Measurements from ENCODE around the gene NDRG3.

Gene NDRG3

DNA sequence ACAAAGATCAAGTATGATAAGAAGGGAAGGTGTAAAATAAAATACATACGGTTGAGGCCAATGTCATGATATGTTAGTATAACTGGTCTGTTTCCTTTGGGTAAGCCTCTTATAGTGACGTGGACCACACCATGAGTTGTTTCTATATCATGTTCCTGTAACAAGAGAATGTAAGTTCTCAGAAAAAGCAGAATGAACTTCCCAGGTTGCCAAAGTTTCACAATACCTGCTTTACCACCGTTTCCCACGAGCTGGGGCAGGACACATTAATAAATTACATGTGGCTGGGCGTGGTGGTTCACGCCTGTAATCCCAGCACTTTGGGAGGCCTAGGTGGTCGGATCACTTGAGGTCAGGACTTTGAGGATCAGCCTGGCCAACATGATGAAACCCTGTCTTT lies 57.3 kb downstream of the NDRG3 start:
- TF ChIP-seq, protein P1, sequence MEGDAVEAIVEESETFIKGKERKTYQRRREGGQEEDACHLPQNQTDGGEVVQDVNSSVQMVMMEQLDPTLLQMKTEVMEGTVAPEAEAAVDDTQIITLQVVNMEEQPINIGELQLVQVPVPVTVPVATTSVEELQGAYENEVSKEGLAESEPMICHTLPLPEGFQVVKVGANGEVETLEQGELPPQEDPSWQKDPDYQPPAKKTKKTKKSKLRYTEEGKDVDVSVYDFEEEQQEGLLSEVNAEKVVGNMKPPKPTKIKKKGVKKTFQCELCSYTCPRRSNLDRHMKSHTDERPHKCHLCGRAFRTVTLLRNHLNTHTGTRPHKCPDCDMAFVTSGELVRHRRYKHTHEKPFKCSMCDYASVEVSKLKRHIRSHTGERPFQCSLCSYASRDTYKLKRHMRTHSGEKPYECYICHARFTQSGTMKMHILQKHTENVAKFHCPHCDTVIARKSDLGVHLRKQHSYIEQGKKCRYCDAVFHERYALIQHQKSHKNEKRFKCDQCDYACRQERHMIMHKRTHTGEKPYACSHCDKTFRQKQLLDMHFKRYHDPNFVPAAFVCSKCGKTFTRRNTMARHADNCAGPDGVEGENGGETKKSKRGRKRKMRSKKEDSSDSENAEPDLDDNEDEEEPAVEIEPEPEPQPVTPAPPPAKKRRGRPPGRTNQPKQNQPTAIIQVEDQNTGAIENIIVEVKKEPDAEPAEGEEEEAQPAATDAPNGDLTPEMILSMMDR (conservative IDR thresholded peaks at IDR 0.05): no peak

DNA sequence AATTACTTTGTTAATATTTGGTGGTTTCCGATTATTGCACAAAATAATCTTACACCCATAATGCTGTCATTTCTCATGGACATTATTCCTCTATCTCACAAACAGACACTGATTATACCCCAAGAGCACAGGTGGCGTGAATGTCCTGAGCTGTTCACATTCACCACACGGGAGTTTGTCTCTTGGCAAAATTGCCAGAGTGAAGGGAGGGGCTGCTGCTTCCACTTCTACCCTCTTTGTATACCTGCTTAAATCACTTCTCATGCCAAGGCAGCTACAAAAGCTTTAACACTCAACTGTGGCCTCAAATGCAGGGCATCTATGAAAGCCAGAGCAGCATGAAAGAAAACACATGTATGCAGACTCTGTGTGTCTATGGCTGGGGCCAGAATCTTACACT lies 58.0 kb downstream of the NDRG3 start:
- TF ChIP-seq, protein P1 (conservative IDR thresholded peaks at IDR 0.05): no peak
- H3K27ac ChIP-seq: no peak overlapping the region

More for the DNA sequence above, 57.3 kb downstream of the NDRG3 start:
- no peak overlapping the region for H3K27ac ChIP-seq

DNA sequence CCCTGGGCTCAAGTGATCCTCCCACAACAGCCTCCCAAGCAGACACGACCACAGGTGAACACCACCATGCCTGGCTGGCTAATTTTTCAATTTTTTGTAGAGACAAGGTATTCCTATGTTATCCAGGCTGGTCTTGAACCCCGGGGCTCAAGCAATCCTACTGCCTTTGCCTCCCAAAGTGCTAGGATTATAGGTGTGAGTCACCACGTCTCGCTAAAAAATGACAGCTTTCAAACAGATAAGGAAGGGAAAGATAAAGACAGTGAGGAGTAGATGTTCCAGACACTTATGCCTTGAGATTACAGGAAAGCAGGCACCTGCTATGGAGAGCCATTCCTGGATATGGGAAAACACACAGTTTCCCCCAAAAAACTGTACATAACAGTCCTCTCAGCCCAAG lies 58.9 kb downstream of the NDRG3 start:
- TF ChIP-seq, protein P1 (conservative IDR thresholded peaks at IDR 0.05): no peak
- no peak overlapping the region for H3K27ac ChIP-seq

DNA sequence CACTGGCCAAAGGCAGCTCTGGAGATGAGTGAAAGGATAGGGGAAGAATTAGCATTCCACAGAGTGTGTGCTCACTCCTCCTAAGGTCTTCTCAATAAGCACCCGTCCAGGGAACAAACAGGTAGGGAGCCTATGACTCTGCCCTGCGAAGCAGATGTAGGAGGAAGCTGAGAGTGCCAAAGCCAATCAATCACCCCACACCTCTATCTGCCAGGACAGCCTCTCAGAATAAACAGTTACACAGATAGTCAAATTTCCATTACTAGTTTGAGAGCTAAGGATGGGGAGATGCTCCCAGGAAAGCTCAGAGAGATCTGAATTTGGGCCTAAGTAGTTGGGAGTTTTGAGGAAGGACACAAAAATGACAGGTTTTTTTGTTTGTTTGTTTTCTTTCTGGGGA lies 59.4 kb downstream of the NDRG3 start:
- no peak overlapping the region for H3K27ac ChIP-seq
- TF ChIP-seq, protein P1 (conservative IDR thresholded peaks at IDR 0.05): no peak

GRCh38 chr20:36684747-36685146 lies 61.1 kb downstream of the NDRG3 start:
- H3K27ac ChIP-seq: no peak overlapping the region

DNA sequence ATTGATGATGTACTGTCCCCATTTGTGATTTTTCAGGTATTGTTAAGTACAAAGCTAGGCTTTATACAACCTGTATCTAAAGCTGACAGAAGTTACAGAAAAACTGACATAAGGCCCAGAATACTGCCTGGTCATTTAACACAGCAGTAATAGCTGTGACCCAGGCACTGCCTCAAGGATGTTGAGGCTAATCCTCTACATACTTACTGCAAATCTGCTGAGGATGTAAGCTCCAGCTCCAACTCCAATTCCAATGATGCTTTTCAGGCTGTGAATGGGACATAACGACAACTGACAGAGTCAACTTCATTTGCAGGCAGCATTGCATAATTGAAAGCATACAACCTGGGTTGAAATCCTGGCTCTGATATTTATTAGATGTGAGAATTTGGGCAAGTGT lies 63.6 kb downstream of the NDRG3 start:
- TF ChIP-seq, protein P1 (conservative IDR thresholded peaks at IDR 0.05): no peak
- no peak overlapping the region for H3K27ac ChIP-seq

More at GRCh38 chr20:36684747-36685146, 61.1 kb downstream of the NDRG3 start:
- TF ChIP-seq, protein P1 (conservative IDR thresholded peaks at IDR 0.05): no peak

GRCh38 chr20:36677422-36677771 lies 68.5 kb downstream of the NDRG3 start:
- H3K27ac ChIP-seq: no peak overlapping the region
- TF ChIP-seq, protein P1 (conservative IDR thresholded peaks at IDR 0.05): no peak

Measured in VCaP (cell line).